GM12801 (cell line): ENCODE results near the gene ARHGDIG.

ENCODE experiments used
- TF ChIP-seq, protein P1 (sequence below): IDR thresholded peaks from one replicate; pipeline ENCODE4 v1.5.1; 2011; ENCODE audit warnings: control low read depth; ENCODE audit not compliant: insufficient read length; ENCODE audit errors: extremely low read depth

The ARHGDIG gene

DNA sequence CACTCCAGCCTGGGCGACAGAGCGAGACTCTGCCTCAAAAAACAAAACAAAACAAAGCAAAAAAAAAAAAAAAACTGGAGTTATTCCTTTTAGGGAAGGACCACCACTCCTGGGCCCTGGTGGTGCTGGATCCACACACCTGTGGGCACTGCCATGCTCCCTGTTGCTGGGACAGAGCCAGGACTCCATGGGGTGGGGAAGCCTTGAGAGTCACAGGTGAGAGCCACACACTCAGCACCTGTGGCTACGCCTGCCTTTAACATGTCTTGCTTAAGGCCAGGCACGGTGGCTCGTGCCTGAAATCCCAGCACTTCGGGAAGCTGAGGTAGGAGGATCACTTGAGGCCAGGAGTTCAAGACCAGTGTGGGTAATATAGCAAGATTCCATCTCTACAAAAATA, 20.8 kb downstream of the ARHGDIG start:
- TF ChIP-seq, protein P1, sequence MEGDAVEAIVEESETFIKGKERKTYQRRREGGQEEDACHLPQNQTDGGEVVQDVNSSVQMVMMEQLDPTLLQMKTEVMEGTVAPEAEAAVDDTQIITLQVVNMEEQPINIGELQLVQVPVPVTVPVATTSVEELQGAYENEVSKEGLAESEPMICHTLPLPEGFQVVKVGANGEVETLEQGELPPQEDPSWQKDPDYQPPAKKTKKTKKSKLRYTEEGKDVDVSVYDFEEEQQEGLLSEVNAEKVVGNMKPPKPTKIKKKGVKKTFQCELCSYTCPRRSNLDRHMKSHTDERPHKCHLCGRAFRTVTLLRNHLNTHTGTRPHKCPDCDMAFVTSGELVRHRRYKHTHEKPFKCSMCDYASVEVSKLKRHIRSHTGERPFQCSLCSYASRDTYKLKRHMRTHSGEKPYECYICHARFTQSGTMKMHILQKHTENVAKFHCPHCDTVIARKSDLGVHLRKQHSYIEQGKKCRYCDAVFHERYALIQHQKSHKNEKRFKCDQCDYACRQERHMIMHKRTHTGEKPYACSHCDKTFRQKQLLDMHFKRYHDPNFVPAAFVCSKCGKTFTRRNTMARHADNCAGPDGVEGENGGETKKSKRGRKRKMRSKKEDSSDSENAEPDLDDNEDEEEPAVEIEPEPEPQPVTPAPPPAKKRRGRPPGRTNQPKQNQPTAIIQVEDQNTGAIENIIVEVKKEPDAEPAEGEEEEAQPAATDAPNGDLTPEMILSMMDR = no peak

DNA sequence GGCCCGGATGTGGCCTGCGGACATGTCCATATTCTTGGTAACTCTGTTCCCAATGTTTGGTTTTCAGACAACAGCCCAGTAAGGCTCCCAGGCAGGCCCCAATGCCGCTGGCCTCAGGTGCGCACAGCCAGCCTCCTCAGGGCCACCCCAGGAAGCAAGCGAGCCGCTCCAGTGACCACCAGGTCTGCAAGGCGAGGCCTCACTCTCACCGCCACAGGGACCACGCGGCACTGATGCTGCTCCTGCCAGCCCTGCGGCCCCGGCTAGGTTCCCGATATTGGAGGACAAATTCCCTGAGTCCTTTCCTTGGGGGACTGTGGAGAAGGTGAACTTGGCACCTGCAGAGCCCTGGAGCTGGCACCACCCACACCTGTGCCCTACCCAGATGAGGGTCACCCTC, 21.6 kb downstream of the ARHGDIG start:
- TF ChIP-seq, protein P1 = no peak

DNA sequence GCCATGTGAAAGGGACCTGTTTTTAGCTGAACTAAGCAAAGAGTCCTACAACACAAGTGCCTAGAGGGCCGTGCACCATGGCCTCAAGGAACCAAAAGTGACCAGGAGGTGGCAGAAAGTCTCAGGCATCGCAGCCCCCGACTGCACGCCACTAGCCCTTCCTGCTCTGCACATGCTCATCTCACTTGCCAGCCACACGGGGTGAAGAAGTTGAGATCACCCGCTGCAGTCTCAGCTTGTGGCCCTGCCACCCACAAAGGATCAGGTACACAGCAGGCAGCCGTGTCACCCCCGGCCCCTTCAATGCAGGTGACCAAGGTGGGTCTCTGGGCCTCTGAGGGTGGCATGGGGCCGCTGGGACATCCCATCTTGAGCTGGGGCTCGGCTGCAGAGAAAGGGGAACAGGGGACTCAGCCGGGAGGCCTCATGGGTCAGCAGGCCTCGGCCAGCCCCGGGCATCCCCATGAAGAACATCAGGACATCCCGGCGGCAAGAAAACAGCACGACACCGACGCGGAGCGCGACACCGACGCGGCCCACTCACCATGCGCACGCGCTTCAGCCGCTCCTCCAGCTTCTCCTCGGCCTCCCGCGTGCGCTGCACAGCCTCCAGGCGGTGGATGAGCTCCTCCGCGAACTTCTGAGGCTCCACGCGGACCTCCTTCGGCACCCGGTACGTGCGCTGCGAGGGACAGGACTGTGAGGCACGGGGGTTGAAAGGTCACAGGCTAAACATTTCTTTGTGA, 23.5 kb downstream of the ARHGDIG start:
- TF ChIP-seq, protein P1 = no peak

DNA sequence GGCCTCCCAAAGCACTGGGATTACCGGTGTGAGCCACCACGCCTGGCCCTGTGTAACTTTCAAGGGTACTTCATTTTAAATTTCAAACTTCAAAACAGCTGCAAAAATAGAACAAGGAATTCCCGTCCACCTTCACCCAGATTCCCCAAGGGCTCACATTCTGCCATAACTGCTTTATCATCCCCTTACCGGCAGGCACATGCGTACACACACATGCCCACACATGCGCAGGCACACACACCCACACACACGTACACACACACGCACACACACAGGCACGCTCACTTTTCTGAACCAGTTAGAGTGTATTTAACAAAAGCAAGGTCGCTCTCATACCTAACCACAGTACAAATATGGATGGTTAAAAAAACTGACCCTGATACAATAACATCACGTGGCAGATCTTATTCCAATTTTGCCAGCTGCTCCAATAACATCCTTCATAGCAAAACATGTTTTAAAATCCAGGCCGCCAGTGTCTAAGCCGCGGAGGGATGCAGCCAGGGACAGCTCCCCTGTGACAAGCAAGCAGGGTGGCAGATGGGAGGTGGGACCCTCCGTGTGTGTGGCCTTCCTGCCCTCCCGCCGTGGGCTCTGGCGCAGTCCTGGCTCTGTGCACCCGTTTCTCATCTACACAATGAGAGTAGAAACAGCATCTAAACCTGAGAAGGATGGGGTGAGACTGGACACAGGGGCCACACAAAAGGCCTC, 25.7 kb downstream of the ARHGDIG start:
- TF ChIP-seq, protein P1 = no peak

DNA sequence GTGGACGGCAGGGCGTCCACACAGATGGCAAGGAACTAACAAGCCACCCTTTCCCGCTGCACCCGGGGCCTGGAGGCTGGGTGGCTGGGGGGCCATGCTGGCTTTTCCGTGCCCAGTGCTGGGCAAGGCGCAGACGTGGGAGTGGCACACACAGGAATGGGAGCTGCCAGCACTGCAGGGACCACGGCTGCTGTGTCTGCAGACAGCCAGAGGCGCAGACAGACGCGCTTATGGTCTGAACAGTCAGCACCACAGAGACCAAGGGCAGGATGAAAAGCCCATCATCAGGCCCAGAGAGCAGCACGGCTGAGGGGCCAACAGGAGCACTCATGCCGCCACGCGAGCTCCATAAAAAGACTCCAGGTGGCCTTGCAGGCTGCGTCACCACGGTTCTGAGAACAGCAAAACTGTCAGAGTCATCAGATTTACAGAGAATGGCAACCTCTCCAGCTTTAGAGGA, 26.6 kb downstream of the ARHGDIG start:
- TF ChIP-seq, protein P1 = no peak

DNA sequence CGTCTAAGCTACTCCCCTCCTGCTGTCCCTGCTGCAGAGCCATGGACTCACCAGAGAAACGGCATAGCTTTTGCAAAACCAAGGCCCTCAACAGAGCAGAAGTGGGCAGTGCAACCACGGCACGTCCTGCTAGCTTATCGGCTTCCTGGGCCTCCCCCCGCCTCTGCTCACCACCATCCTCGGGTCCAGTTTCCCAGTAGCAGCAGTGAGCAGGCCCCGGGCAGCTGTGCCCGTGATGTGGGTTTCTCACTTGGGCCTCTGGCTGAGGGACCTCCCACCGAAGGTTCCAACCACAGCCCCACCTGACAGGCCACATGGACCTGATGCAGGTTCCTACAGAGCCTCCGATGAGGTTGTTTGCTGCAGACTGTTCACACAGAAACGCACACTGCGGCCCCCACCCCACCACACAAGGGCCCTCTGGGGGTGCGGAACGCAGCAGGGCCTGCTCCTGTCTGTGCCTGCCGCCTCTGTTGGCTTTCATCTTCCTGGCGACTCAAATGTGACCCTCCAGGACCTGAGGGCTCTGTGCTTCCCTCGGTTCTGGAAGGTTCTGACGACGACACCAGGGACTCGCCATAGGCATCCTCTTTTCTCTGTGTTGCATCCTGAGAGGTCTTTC, 27.4 kb downstream of the ARHGDIG start:
- TF ChIP-seq, protein P1 = no peak

DNA sequence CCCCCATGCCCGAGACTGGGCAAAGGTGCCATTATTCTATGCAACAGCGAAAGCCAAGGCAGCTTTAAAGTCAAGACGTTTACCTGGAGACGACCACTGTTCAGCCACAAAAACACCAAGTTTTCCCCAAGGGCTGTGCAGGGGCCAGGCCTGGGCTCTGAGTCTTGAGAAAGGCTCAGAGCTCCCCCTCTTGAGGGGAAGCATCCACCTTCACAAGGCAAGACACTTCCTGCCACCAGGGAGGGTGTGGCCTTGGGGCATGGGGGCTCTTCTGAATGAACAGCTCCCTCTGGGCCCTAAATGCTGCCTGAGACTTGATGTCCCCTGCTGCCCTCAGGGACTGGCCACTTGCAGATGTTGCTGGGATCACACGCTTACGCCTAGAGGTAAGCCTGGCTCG, 29.1 kb downstream of the ARHGDIG start:
- TF ChIP-seq, protein P1 = no peak
